ENCODE measurements around the gene LAMA3.
"Not testable (repeated sequence)": the region's sequence is repeated elsewhere in the genome, so short reads cannot be mapped to it uniquely, and the experiment has no call there.

The LAMA3 gene

DNA sequence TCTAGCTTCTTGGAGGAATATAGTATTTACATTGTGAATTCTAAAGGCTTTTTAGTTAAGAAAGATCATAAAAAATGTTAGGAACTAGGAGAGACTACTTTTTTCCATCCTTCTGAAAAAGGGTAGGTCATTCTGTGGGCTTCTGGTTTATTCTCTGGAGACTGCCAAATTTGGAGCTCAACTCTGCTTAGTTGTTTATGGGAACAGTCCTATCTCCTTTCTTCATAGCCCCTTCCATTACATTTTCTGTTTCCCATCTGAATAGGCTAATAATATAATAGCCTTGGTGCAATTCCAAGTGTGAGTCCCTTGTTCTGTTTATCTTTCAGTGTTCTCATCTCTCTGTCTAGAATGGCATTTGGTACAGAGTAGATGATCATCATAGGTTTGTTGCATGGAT, 15.6 kb downstream of the LAMA3 start:
- no peak overlapping the region for H3K4me3 Mint-ChIP-seq
- no peaks in the 10 kb centered on the region for H3K4me1 Mint-ChIP-seq (ENCODE audit: low read depth)
- no peak overlapping the region for H3K27ac Mint-ChIP-seq
- peaks cover 4% of the 10 kb centered on the region for H3K9me3 Mint-ChIP-seq
- H3K27me3 Mint-ChIP-seq (ENCODE audit: low read depth), result peaks cover 37% of the 10 kb centered on the region
- peaks cover 2% of the 10 kb centered on the region for H3K36me3 Mint-ChIP-seq (ENCODE audit: low read depth)

GRCh38 chr18:23706971-23707640, 17.9 kb downstream of the LAMA3 start:
- peaks cover 4% of the 10 kb centered on the region for H3K9me3 Mint-ChIP-seq
- peaks cover 2% of the 10 kb centered on the region for H3K36me3 Mint-ChIP-seq (ENCODE audit: low read depth)
- no peak overlapping the region for H3K4me3 Mint-ChIP-seq
- H3K27ac Mint-ChIP-seq, result no peak overlapping the region
- H3K4me1 Mint-ChIP-seq (ENCODE audit: low read depth), result no peaks in the 10 kb centered on the region
- H3K27me3 Mint-ChIP-seq (ENCODE audit: low read depth), result peaks cover 34% of the 10 kb centered on the region

- peaks cover 21% of the 10 kb centered on the region for H3K27me3 Mint-ChIP-seq (ENCODE audit: low read depth)
- H3K4me3 Mint-ChIP-seq, result no peak overlapping the region
- H3K4me1 Mint-ChIP-seq (ENCODE audit: low read depth), result peaks cover 10% of the 10 kb centered on the region
- H3K27ac Mint-ChIP-seq, result no peak overlapping the region
- H3K36me3 Mint-ChIP-seq (ENCODE audit: low read depth), result peaks cover 4% of the 10 kb centered on the region
- peaks cover 4% of the 10 kb centered on the region for H3K9me3 Mint-ChIP-seq
Observed at GRCh38 chr18:23710068-23710527, 20.8 kb downstream of the LAMA3 start.

- Mint-ChIP-seq H3K27ac (no peak overlapping the region), H3K4me1 (ENCODE audit: low read depth) (peaks cover 10% of the 10 kb centered on the region), H3K36me3 (ENCODE audit: low read depth) (peaks cover 4% of the 10 kb centered on the region), H3K9me3 (peaks cover 4% of the 10 kb centered on the region), H3K4me3 (no peak overlapping the region), H3K27me3 (ENCODE audit: low read depth) (peaks cover 25% of the 10 kb centered on the region)
Observed at GRCh38 chr18:23710946-23711345, 21.7 kb downstream of the LAMA3 start.

- Mint-ChIP-seq H3K4me1 (ENCODE audit: low read depth) (peaks cover 10% of the 10 kb centered on the region), H3K4me3 (no peak overlapping the region), H3K9me3 (peaks cover 4% of the 10 kb centered on the region), H3K36me3 (ENCODE audit: low read depth) (peaks cover 4% of the 10 kb centered on the region), H3K27ac (no peak overlapping the region), H3K27me3 (ENCODE audit: low read depth) (peaks cover 25% of the 10 kb centered on the region)
Observed at GRCh38 chr18:23711426-23711825, 22.2 kb downstream of the LAMA3 start.

DNA sequence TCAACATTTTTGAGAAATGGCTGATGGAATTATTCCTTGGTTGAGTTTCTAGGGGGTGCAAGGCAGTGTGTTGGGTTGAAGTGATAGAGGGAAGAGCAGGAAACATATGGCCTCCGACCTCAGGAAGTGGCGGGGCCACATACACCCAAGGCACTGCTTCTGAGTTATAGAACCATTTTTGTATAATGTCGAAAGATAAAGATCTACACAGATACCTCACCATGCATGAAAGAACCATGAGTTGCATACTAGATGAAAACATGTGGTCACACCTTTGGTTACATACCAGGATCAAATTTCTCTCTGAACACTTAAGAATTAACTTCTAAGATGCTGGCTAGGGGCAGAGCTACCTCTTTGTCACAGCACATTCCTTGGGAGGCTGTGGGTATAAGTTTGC, 23.2 kb downstream of the LAMA3 start:
- peak overlapping the region; percentile 47 for H3K27ac Mint-ChIP-seq
- peaks cover 4% of the 10 kb centered on the region for H3K36me3 Mint-ChIP-seq (ENCODE audit: low read depth)
- no peaks in the 10 kb centered on the region for H3K9me3 Mint-ChIP-seq
- H3K4me1 Mint-ChIP-seq (ENCODE audit: low read depth), result peaks cover 10% of the 10 kb centered on the region
- H3K27me3 Mint-ChIP-seq (ENCODE audit: low read depth), result peaks cover 25% of the 10 kb centered on the region
- H3K4me3 Mint-ChIP-seq, result no peak overlapping the region

DNA sequence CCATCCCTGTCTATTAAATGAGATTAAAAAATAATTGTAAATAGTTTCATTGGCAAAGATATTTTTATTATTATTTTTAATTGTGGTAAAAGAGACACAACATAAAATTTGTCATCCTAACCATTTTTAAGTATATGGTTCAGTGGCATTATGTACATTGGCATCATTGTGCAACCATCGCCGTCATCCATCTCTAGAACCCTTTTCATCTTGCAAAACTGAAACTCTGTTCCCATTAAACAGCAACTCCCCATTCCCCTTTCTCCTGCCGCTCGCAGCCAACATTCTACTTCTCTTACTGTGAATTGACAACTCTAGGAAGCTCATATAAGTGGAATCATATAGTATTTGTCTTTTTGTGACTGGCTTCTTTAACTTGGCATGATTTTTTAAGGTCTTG, 25.3 kb downstream of the LAMA3 start:
- peaks cover 28% of the 10 kb centered on the region for H3K27me3 Mint-ChIP-seq (ENCODE audit: low read depth)
- H3K9me3 Mint-ChIP-seq, result no peaks in the 10 kb centered on the region
- peaks cover 4% of the 10 kb centered on the region for H3K36me3 Mint-ChIP-seq (ENCODE audit: low read depth)
- H3K27ac Mint-ChIP-seq, result no peak overlapping the region
- H3K4me3 Mint-ChIP-seq, result no peak overlapping the region
- H3K4me1 Mint-ChIP-seq (ENCODE audit: low read depth), result peaks cover 10% of the 10 kb centered on the region

DNA sequence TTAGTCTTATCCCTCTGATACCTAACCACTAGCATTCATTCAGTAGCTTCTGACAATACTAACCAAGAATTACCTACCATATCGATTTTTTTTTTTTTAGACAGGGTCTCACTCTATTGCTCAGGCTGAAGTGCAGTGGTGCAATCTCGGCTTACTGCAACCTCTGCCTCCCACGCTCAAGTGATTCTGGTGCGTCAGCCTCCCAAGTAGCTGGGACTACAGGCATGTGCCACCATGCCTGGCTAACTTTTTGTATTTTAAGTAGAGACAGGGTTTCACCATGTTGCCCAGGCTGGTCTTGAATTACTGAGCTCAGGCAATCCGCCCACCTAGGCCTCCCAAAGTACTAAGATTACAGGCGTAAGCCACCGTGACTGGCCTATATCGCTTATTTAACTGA, 26.8 kb downstream of the LAMA3 start:
- peaks cover 26% of the 10 kb centered on the region for H3K27me3 Mint-ChIP-seq (ENCODE audit: low read depth)
- H3K9me3 Mint-ChIP-seq; H3K27ac Mint-ChIP-seq; H3K4me3 Mint-ChIP-seq; H3K36me3 Mint-ChIP-seq (ENCODE audit: low read depth): not testable (repeated sequence)
- peaks cover 10% of the 10 kb centered on the region for H3K4me1 Mint-ChIP-seq (ENCODE audit: low read depth)

- peaks cover 2% of the 10 kb centered on the region for H3K36me3 Mint-ChIP-seq (ENCODE audit: low read depth)
- no peaks in the 10 kb centered on the region for H3K9me3 Mint-ChIP-seq
- peaks cover 10% of the 10 kb centered on the region for H3K4me1 Mint-ChIP-seq (ENCODE audit: low read depth)
- H3K4me3 Mint-ChIP-seq, result no peak overlapping the region
- peaks cover 30% of the 10 kb centered on the region for H3K27me3 Mint-ChIP-seq (ENCODE audit: low read depth)
- no peak overlapping the region for H3K27ac Mint-ChIP-seq
Observed at GRCh38 chr18:23716516-23716915, 27.3 kb downstream of the LAMA3 start.

DNA sequence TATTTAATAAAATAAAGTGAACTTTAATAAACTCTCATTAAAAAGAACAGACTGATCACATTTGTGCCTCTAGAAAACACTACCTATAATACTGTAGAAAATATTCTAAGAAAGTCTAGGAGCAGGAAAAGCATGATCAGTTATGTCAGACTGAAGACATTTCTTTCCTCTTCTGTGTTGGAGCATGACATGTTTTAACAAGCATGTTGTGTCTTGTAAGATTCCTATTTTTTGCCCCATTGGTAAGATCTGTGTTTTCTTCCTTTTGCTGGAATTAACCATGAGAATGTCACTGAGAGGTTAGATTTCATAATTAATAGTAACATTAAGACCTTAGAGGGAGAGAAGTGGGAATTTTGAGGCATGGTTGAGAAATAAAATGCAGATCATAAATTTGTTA, 27.7 kb downstream of the LAMA3 start:
- no peak overlapping the region for H3K27ac Mint-ChIP-seq
- H3K9me3 Mint-ChIP-seq, result no peaks in the 10 kb centered on the region
- no peak overlapping the region for H3K4me3 Mint-ChIP-seq
- H3K36me3 Mint-ChIP-seq (ENCODE audit: low read depth), result peaks cover 2% of the 10 kb centered on the region
- H3K27me3 Mint-ChIP-seq (ENCODE audit: low read depth), result peaks cover 35% of the 10 kb centered on the region
- peaks cover 10% of the 10 kb centered on the region for H3K4me1 Mint-ChIP-seq (ENCODE audit: low read depth)

GRCh38 chr18:23718243-23718720, 29.0 kb downstream of the LAMA3 start:
- Mint-ChIP-seq H3K4me3 (no peak overlapping the region), H3K27me3 (ENCODE audit: low read depth) (peaks cover 46% of the 10 kb centered on the region), H3K27ac (no peak overlapping the region), H3K36me3 (ENCODE audit: low read depth) (peaks cover 2% of the 10 kb centered on the region), H3K9me3 (no peaks in the 10 kb centered on the region), H3K4me1 (ENCODE audit: low read depth) (peaks cover 2% of the 10 kb centered on the region)

DNA sequence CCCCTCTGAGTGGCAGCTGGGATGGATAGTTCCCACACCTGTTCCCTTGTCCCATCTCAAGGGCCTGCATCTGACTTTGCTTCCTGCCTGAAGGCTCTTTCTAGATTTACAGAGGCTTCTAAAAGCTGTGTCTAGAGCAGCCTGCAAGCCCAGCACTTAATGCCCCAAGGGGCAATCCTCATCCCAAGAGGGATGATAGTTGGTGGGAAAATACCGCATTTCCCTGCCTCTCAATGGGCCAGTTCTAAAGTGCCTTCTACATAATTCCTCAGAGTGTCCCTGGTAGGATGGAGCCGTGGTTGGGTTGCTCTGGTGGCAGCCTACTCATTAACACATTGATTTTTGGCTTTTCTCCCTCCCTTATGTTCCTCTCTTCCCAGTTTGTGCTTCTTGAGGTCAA, 29.5 kb downstream of the LAMA3 start:
- no peaks in the 10 kb centered on the region for H3K4me1 Mint-ChIP-seq (ENCODE audit: low read depth)
- no peak overlapping the region for H3K4me3 Mint-ChIP-seq
- H3K36me3 Mint-ChIP-seq (ENCODE audit: low read depth), result no peaks in the 10 kb centered on the region
- H3K27ac Mint-ChIP-seq, result no peak overlapping the region
- H3K9me3 Mint-ChIP-seq, result no peaks in the 10 kb centered on the region
- H3K27me3 Mint-ChIP-seq (ENCODE audit: low read depth), result peaks cover 47% of the 10 kb centered on the region

DNA sequence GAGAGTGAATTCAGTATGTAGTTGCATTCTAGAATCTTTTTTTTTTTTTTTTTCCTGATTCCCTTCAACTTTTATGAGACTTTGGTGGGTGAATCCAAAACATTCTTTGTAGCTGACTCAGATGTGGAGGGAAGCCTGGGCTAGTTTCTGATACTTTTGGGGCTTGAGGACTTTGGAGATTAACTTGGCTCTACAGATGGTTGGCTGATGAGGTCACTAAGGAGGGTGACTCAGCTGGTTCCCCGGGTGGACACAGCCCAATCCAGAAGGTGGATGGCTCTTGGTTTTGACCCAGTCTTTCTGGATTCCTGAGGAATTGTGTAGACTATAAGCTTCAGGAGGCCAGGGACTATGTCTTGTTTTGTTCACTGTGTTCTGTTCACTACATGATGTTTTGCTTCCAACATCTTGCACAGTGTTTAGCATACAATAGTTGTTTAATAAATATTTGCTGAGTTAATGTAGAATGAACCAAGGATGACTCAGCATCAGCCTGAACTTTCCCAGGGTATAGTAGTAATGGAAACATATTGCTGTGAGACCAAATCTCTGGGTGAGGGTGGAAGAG, 30.5 kb downstream of the LAMA3 start:
- no peak overlapping the region for H3K27ac Mint-ChIP-seq
- H3K27me3 Mint-ChIP-seq (ENCODE audit: low read depth), result peaks cover 49% of the 10 kb centered on the region
- no peaks in the 10 kb centered on the region for H3K4me1 Mint-ChIP-seq (ENCODE audit: low read depth)
- no peaks in the 10 kb centered on the region for H3K36me3 Mint-ChIP-seq (ENCODE audit: low read depth)
- no peak overlapping the region for H3K4me3 Mint-ChIP-seq
- no peaks in the 10 kb centered on the region for H3K9me3 Mint-ChIP-seq

- H3K4me1 Mint-ChIP-seq (ENCODE audit: low read depth), result no peaks in the 10 kb centered on the region
- H3K27me3 Mint-ChIP-seq (ENCODE audit: low read depth), result peaks cover 48% of the 10 kb centered on the region
- H3K36me3 Mint-ChIP-seq (ENCODE audit: low read depth), result no peaks in the 10 kb centered on the region
- no peaks in the 10 kb centered on the region for H3K9me3 Mint-ChIP-seq
- no peak overlapping the region for H3K4me3 Mint-ChIP-seq
- no peak overlapping the region for H3K27ac Mint-ChIP-seq
Observed at GRCh38 chr18:23721696-23722480, 32.6 kb downstream of the LAMA3 start.

DNA sequence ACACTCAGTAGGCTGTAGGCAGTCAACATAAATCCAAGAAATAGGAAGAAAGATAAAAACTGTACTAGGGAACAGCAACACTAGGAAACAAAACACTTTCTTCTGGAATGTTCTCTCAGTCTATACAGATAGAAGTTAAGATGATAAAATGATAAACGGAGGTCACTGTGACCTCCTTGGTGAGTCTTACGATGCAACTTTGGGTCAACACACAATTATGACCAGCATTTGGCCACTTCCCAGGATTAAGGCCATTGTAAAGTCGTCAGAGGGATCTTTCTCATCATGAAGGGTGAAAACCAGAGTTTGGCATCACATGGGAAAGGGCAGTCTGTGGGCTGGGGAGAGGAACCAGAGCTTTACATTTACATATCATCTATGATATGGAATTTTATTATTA, 33.4 kb downstream of the LAMA3 start:
- Mint-ChIP-seq H3K9me3 (no peaks in the 10 kb centered on the region), H3K27me3 (ENCODE audit: low read depth) (peaks cover 50% of the 10 kb centered on the region), H3K36me3 (ENCODE audit: low read depth) (no peaks in the 10 kb centered on the region), H3K4me1 (ENCODE audit: low read depth) (no peaks in the 10 kb centered on the region), H3K27ac (no peak overlapping the region), H3K4me3 (no peak overlapping the region)

All from T-helper 1 cell treated with Interleukin-12 subunit alpha and Interleukin-12 subunit beta and Interleukin-4 antibody, amounts not matched to agents 30 μg/mL and 1 μg/mL, for 36 hours (primary cell).